ENCODE measurements around the gene DDX39B.
A peak's percentile ranks its signal among the peaks of the same experiment; 100 is the strongest.

Gene DDX39B

DNA sequence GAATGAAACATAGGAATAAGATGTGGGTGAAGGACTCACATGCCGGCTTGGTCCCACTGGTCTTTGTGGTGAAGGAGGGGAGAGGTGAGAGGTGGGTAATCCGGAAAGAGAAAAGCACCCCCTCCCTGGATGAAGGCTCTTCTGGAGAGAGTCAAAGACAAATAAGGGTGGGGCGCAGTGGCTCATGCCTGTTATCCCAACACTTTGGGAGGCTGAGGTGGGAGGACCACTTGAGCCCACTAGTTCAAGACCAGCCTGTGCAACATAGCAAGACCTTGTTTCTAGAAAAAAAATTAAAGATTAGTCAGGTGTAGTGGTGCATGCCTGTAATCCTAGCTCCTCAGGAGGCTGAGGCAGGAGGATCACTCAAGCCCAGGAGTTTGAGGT, 37.3 kb upstream of the DDX39B start (continued):
- TF ChIP-seq SP3 (tag by site-specific recombination; IDR thresholded peaks at IDR 0.05) (no peak), ZNF16 (tag by site-specific recombination; IDR thresholded peaks at IDR 0.05; ENCODE audit: low read depth) (no peak)

DNA sequence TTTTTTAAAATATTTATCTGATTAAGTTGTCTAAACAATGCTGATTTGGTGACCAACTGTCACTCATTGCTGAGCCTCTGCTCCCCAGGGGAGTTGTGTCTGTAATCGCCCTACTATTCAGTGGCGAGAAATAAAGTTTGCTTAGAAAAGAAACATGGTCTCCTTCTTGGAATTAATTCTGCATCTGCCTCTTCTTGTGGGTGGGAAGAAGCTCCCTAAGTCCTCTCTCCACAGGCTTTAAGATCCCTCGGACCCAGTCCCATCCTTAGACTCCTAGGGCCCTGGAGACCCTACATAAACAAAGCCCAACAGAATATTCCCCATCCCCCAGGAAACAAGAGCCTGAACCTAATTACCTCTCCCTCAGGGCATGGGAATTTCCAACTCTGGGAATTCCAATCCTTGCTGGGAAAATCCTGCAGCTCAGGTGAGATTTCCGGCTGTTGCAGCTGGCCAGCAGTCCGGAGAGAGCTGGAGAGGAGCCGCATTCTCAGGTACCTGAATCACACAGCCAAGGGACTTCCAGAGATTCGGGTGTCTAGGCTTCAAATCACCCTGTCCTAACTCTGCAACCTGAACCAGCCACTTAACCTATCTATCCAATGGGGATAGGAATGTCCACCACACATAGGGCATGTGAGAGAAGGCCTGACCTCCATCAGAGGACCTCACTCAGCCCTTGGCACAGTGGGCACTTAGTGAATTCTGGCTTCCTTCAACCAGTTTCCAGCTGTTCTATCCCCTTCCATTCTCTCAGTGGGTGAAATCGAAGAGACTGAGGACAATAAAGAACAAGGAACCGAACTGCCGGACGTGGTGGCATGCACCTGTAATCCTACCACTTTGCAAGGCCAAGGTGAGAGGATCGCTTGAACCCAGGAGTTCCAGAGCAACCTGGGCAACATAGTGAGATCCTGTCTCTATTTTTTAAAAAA, 36.6 kb upstream of the DDX39B start:
- no peaks in the 10 kb centered on the region for H3K36me3 ChIP-seq (ENCODE audit: control insufficient read depth in 2 of 2, insufficient read depth in 1 of 2, low read length in 2 of 2)
- no peaks in the 10 kb centered on the region for H3K9me3 ChIP-seq (ENCODE audit: control insufficient read depth, insufficient read depth, low read depth, low read length)
- CTCF ChIA-PET, result interaction anchor here (0.5 to 18.7 kb wide), 9 partner anchors 8 to 1582 kb away, joined by 3 to 518 read pairs (median 5); partner anchors contain the start of genes ATP6V1G2, LST1, LTA and NCR3
- TF ChIP-seq ZNF341 (tag by site-specific recombination; IDR thresholded peaks at IDR 0.05; ENCODE audit: low read depth) (peak; percentile 38; the same call in 1 of the 2 replicates), ZNF2 (tag by site-specific recombination; IDR thresholded peaks at IDR 0.05) (no peak), GFI1B (tag by site-specific recombination; IDR thresholded peaks at IDR 0.05) (0 out of 2 replicates have a peak, but pooled peaks have one; percentile 56), ZEB2 (tag by site-specific recombination; IDR thresholded peaks at IDR 0.05) (no peak), IKZF3 (tag by site-specific recombination; IDR thresholded peaks at IDR 0.05) (0 out of 2 replicates have a peak, but pooled peaks have one; percentile 50)
- TF ChIP-seq, protein P1, sequence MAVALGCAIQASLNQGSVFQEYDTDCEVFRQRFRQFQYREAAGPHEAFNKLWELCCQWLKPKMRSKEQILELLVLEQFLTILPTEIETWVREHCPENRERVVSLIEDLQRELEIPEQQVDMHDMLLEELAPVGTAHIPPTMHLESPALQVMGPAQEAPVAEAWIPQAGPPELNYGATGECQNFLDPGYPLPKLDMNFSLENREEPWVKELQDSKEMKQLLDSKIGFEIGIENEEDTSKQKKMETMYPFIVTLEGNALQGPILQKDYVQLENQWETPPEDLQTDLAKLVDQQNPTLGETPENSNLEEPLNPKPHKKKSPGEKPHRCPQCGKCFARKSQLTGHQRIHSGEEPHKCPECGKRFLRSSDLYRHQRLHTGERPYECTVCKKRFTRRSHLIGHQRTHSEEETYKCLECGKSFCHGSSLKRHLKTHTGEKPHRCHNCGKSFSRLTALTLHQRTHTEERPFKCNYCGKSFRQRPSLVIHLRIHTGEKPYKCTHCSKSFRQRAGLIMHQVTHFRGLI (tag by site-specific recombination; IDR thresholded peaks at IDR 0.05), result 0 out of 2 replicates have a peak, but pooled peaks have one; percentile 40
- H3K4me1 ChIP-seq (ENCODE audit: control insufficient read depth, insufficient read depth, low read length), result peaks cover 4% of the 10 kb centered on the region; the same call in 1 of the 2 replicates
- no peak overlapping the region for H3K4me3 ChIP-seq (ENCODE audit: low read depth, low read length)
- POLR2A ChIA-PET, result no interaction called here
- H3K27ac ChIP-seq (ENCODE audit: extremely low read depth, low read depth, low read length), result no peak overlapping the region

DNA sequence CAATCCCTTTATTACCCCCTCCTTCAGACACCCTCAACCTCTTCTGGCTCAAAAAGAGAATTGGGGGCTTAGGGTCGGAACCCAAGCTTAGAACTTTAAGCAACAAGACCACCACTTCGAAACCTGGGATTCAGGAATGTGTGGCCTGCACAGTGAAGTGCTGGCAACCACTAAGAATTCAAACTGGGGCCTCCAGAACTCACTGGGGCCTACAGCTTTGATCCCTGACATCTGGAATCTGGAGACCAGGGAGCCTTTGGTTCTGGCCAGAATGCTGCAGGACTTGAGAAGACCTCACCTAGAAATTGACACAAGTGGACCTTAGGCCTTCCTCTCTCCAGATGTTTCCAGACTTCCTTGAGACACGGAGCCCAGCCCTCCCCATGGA, 35.8 kb upstream of the DDX39B start:
- H3K4me3 ChIP-seq (ENCODE audit: low read depth, low read length), result no peak overlapping the region
- H3K27ac ChIP-seq (ENCODE audit: extremely low read depth, low read depth, low read length), result no peak overlapping the region
- POLR2A ChIA-PET, result interaction anchor here (1.4 kb wide), 1 partner anchor 26 kb away, joined by 4 read pairs; no protein-coding TSS in a partner anchor
- CTCF ChIA-PET, result interaction anchor here (0.6 to 18.7 kb wide), 6 partner anchors 9 to 226 kb away, joined by 3 to 518 read pairs (median 8); partner anchors contain the start of genes LST1, LTA and NCR3
- no peaks in the 10 kb centered on the region for H3K9me3 ChIP-seq (ENCODE audit: control insufficient read depth, insufficient read depth, low read depth, low read length)
- H3K36me3 ChIP-seq (ENCODE audit: control insufficient read depth in 2 of 2, insufficient read depth in 1 of 2, low read length in 2 of 2), result no peaks in the 10 kb centered on the region
- peaks cover 4% of the 10 kb centered on the region; the same call in 1 of the 2 replicates for H3K4me1 ChIP-seq (ENCODE audit: control insufficient read depth, insufficient read depth, low read length)
- TF ChIP-seq SETDB1 (IDR thresholded peaks at IDR 0.05; ENCODE audit: insufficient read length, low read length) (no peak), ZNF629 (tag by site-specific recombination; IDR thresholded peaks at IDR 0.05) (no peak), ZNF677 (tag by site-specific recombination; IDR thresholded peaks at IDR 0.05) (no peak), WT1 (tag by site-specific recombination; IDR thresholded peaks at IDR 0.05) (no peak), ZNF174 (tag by site-specific recombination; IDR thresholded peaks at IDR 0.05) (no peak)
- TF ChIP-seq, protein P2, sequence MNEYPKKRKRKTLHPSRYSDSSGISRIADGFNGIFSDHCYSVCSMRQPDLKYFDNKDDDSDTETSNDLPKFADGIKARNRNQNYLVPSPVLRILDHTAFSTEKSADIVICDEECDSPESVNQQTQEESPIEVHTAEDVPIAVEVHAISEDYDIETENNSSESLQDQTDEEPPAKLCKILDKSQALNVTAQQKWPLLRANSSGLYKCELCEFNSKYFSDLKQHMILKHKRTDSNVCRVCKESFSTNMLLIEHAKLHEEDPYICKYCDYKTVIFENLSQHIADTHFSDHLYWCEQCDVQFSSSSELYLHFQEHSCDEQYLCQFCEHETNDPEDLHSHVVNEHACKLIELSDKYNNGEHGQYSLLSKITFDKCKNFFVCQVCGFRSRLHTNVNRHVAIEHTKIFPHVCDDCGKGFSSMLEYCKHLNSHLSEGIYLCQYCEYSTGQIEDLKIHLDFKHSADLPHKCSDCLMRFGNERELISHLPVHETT (tag by site-specific recombination; IDR thresholded peaks at IDR 0.05), result no peak
- TF ChIP-seq, protein P3, sequence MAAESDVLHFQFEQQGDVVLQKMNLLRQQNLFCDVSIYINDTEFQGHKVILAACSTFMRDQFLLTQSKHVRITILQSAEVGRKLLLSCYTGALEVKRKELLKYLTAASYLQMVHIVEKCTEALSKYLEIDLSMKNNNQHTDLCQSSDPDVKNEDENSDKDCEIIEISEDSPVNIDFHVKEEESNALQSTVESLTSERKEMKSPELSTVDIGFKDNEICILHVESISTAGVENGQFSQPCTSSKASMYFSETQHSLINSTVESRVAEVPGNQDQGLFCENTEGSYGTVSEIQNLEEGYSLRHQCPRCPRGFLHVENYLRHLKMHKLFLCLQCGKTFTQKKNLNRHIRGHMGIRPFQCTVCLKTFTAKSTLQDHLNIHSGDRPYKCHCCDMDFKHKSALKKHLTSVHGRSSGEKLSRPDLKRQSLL (tag by site-specific recombination; IDR thresholded peaks at IDR 0.05), result no peak
- TF ChIP-seq, protein P4, sequence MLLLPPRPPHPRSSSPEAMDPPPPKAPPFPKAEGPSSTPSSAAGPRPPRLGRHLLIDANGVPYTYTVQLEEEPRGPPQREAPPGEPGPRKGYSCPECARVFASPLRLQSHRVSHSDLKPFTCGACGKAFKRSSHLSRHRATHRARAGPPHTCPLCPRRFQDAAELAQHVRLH (tag by site-specific recombination; IDR thresholded peaks at IDR 0.05), result no peak
- TF ChIP-seq, protein P5, sequence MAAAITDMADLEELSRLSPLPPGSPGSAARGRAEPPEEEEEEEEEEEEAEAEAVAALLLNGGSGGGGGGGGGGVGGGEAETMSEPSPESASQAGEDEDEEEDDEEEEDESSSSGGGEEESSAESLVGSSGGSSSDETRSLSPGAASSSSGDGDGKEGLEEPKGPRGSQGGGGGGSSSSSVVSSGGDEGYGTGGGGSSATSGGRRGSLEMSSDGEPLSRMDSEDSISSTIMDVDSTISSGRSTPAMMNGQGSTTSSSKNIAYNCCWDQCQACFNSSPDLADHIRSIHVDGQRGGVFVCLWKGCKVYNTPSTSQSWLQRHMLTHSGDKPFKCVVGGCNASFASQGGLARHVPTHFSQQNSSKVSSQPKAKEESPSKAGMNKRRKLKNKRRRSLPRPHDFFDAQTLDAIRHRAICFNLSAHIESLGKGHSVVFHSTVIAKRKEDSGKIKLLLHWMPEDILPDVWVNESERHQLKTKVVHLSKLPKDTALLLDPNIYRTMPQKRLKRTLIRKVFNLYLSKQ (tag by site-specific recombination; IDR thresholded peaks at IDR 0.05; ENCODE audit: borderline replicate concordance), result no peak
